ENCODE results near the gene SLC4A5. TPM values are rescaled to one million over a fixed set of nuclear protein-coding genes. Genes with fewer than 3 reads are reported as not detected.

The SLC4A5 gene
- total RNA-seq, 1 experiment from 2014 or later = 0.17 TPM

DNA sequence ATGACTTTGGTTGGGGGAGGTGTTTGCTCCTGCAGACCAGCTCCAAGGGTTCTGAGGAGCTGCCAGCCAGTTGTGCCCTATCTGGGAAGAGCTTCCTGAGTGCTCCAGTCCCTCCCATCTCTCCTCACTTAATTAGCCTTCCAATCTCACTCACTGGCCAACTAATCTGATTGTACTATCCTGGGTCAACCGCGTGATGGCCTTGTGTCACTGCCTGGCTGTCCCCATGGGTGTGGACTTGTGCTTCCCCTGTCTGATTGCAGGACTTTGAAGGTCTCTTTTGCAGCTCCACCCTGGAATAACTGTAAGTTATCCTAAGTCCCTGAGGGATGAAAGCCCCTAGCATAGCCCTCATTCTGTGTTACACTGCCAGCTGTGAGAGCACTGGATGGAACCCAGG, 65.0 kb downstream of the SLC4A5 start:
- no peak for DNase-seq (ENCODE audit: low read depth)

DNA sequence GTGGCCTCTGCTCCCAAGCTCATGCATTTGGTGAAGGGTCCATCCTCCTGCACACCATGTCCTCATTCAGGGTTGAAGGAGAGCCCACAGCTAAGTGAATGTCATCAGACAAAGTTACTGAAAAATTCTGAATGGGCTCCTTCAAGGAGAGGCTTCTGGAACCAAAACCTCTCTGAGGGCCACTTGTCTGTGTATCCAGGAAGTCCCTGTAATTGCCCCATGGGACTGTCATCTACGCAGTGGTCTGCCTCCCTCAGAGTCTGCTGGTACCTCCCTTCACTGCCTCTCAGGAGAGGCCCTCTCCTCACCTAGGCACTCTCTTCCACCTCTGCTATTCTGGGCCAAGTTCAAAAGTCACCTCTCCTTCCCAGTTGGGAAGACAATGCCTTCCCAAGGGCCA, 68.0 kb downstream of the SLC4A5 start:
- no peak for DNase-seq (ENCODE audit: low read depth)

DNA sequence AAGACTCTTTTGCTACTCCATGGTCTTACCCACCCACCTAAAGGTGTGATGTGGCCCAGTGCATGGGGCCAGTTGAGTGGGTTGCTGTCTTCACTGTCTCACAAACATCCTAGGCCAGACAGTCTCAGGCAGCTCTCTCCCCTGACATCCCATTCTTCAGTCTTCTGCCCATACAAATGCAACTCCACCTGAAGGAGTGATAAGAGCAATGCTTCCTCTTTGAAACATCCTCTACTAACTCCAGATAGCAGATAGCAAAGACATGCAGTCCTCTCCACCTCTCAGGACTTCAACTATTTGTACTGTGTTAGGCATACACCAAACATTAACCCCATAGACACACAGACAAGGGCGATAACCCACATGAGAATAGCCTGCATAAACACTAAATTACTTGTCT, 73.5 kb downstream of the SLC4A5 start:
- no peak for DNase-seq (ENCODE audit: low read depth)

DNA sequence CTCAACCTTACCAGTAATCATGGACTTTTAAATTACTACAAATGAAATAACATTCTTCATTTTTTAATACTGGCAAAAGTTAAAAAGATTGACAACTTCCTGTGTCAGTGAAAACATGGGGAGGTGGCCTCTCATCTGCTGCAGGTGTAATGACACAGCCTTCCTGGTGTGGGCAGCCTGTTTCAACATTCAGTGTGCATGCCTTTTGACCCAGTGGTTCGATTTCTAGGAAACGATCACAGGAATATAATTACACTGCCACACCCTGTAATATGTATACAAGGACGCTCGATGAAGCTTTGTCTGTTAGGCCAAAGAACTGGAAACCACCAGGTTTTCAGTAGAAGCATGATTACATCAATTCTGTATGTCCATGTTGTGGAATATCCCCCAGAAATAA, 76.1 kb downstream of the SLC4A5 start:
- peak; percentile 47 for DNase-seq (ENCODE audit: low read depth)

DNA sequence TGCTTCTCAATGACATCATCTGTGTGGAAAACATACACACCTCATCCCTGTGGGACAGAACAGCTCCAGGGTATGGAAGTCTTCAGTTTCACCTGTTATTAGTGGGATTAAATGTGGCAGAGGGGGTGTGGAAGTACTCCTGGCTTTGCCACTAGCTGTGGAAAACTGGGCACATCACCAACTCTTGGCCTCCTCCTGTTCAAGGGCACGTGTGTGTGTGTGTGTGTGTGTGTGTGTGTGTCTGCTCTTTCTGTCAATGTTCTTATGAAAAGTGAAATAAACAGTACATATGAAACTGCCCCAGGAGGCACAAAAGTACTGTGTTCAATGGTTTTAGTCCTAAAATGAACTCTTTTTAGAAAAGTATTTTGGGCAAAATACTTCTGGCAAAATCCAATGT, 78.9 kb downstream of the SLC4A5 start:
- DNase-seq (ENCODE audit: low read depth) = no peak

DNA sequence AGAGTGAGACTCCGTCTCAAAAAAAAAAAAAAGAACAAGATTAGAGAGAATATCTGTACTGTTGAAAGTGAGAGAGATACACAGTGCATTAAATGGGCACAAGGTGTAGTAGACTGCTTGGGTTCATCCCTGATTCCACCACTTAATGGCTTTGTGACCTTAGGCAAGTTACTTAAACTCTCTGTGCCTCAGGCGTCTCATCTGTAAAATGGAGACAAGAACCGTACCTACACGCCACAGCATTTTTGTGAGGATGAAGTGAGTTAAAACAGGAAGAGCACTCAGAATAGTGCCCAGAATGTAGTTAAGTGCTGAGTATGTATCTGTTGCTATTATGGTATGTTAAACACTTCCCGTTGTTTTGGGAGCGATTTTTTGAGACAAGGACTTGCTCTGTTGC, 80.5 kb downstream of the SLC4A5 start:
- no peak for DNase-seq (ENCODE audit: low read depth)

DNA sequence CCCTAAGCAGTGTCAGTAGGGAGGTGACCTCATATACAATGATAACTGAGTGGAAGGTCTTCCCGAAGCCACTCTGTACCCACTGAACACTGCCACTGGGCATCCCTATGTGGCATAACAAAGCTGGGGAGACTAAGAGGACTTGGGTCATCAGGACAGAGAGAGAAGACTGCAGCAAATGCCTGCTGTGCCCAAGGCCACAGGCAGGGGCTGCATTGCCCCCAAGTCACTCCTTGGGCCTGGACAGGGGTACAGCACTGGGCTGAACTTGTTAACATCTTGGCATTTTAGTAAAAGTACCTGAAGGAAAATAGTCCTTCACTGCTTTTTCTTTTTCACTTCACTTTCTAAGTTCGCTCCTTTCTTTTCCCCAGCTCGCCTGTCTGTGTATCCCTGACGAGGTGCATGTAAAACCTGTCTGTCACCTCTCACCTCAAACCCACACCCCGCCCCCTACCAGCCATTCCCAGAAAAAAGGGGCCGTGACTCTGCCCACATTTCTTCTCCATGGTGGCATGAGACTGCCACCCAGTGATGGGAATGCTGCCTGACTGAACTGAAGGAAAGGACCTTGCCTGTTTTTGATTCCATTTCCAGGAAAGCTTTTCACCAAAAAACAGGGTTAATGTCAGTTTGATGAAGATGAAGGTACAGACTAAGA, 81.9 kb downstream of the SLC4A5 start:
- DNase-seq (ENCODE audit: low read depth) = peak; percentile 42

DNA sequence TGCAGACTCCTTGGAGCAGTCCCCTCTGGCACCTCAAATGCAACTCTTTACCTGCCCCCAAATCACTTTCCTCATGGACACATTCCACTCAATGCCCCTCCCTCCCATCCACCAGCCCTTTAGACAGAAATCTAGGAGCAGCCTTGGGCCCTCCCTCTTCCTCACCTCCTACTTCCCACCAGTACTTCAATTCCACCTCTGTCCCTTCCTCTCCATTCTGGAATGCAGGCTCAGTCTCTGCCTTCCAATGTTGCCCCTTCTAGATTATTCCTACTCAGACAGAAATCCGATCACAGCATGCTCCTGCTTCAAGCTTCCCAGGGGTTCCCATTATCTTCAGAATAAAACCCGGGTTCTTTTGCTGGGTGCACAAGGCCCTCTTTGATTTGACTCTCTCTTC, 82.7 kb downstream of the SLC4A5 start:
- no peak for DNase-seq (ENCODE audit: low read depth)

DNA sequence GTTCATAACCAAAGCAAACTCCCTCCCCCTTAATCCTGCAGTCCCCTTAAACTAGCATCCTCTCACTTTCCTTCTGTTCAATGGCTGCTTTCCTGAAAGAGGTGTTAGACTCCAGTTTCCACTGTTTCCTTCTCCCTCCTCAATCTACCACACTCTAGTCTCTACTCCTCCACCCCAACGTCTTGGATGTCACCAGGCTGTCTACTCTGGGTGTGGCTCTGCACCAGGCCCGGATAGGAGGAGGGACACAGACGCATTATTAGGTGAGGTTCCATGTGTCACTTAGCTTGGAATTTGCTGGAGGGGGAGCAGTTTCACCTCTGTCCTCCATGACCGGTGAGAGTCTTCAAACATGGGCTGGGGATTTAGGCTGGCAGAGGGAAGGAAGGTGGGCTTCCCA, 83.5 kb downstream of the SLC4A5 start:
- no peak for DNase-seq (ENCODE audit: low read depth)

DNA sequence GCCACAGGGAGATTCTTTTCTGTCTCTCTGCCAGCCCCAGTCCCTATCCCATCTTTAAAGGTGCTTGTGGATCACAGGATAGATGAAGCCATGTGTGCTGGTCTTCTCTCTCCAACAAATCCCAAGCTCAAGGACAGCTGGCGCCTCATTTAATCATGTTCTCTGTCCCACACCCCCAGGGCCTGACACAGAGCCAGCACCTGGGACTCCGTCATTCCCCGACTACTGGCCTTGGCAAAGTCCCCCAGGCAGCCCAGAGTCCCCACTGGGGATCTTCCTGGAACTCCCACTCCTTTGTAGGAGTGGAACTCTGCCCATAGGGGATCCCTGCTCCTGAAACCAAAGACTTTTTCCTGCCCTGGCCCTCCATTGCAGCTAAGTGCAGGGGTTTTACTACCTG, 84.0 kb downstream of the SLC4A5 start:
- DNase-seq (ENCODE audit: low read depth) = no peak

DNA sequence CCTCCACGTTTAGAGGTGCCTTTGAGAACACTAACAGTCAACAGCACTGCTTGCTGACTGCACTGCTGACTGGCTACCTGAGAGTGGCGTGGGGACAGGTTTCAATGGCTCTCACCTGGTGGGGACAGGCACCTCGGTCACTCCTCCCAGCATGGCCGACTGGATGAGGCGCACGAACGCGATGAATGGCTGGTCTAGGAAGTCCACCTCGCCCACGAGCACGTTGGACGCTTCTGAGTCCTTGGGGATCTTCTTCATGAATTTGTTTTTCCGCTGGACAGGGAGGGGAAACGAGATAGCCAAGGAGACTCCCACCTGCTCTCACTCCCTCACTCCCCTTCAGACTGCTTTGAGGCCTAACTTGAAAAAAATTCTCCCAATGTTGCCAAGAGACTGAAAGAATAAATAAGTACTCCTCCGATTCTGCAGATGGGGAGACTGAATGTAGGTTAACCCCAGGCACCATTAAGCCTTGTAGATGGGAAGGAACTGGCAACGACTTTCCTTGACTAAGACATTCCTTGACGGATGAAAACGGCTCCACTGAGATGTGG, 87.5 kb downstream of the SLC4A5 start:
- DNase-seq (ENCODE audit: low read depth) = no peak

DNA sequence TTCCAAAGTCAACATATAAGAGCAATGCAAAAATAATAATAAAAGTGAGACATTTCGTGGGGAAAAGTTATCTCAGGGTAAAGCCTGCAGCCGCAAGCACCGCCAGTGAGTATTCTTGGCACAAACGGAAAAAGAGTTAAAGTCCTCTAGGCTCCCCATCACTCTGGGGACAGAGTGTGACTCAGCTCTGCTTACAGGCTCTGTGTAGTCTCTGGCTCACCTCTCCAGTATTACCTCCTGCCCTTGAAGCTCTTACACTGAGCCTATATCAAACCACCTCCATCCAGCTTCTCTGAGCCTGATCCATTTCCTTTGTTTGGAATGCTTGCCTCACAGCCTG, 89.3 kb downstream of the SLC4A5 start:
- no peak for DNase-seq (ENCODE audit: low read depth)

DNA sequence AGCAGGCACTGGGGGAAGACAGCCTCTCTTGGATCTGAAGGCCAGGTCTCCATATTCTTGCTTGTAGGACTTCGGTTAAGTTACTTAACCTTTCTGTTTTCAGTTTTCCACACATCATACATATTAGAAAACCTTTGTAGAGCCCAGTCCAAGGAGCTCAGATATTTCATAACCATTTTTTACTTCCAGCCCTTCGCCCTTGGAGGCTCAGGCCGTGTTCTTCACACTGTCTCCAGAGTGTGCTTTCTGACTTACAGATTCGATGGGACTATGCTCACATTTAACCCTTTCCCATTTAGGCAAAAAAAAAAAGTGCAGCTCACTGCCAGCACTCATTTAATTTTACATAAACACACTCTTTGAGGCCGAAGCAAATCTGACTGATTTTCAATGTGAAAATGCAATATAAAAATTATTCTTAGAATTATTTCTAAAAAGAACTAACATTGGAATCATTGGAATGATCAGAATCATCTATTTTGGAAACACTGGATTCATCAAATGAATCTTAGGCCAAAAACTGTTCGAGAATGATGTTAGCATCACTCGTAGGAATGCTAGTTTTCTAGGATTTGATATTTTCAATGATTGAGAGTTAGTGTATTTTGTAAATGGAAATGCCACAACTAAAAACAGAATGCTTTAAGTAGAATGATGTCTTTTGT, 89.8 kb downstream of the SLC4A5 start:
- DNase-seq (ENCODE audit: low read depth) = no peak

DNA sequence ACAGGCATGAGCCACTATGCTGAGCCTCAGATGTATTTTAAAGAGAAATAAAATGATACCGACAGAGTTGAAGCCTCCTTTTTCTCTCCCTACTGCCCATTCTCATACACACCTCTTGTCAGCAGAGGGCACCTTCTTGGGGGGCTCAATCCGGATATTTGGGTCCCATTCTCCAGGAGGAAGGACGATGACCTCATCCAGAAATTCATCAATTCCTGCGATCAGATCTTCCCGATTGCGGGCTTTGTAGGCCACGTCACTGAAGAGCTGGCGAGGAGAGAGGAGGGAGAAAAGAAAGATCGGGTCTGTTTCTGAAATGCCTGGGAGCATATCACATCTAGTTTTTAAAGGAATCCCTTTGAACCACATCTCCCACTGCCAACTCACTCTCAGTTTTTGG, 90.4 kb downstream of the SLC4A5 start:
- no peak for DNase-seq (ENCODE audit: low read depth)

DNA sequence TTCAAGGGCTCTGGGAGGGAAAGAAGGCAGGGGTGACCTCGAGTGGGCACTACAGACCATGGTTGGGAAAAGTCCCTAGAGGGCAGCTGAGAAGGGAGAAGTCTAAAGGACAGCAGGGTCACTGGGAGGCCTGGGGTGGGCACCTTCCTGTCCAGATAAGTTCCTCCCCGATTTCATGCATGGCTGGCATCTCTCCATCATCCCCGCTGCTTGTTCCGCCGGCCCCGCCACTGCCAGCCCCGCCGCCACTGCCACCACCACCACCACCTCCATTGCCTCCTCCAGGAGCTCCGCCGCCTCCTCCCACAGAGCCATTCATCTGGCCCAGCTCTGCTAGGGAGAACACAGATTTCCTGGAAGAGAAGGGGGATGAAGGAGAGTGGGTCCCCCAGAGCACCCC, 91.2 kb downstream of the SLC4A5 start:
- DNase-seq (ENCODE audit: low read depth) = no peak

DNA sequence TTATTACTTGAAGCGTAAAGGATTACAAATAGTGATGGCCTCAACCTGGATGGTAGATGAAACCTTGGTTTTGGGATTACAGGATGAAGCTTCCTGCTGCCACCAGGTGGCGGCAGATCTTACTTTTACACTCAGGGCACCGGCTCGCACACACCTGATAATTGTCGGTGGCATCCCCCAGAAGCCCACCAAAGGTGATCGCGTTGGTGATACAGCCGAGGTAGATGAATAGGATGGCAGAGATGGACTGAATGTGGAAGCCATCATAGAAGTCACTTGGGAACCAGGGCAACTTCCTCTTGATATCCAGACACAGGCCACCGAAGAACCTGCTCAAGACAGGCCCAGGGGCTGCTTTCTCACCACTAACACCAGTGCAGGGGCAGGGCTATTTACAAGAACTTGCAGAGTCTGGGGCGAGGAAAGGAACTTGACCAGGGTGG, 93.0 kb downstream of the SLC4A5 start:
- peak; percentile 35 for DNase-seq (ENCODE audit: low read depth)

DNA sequence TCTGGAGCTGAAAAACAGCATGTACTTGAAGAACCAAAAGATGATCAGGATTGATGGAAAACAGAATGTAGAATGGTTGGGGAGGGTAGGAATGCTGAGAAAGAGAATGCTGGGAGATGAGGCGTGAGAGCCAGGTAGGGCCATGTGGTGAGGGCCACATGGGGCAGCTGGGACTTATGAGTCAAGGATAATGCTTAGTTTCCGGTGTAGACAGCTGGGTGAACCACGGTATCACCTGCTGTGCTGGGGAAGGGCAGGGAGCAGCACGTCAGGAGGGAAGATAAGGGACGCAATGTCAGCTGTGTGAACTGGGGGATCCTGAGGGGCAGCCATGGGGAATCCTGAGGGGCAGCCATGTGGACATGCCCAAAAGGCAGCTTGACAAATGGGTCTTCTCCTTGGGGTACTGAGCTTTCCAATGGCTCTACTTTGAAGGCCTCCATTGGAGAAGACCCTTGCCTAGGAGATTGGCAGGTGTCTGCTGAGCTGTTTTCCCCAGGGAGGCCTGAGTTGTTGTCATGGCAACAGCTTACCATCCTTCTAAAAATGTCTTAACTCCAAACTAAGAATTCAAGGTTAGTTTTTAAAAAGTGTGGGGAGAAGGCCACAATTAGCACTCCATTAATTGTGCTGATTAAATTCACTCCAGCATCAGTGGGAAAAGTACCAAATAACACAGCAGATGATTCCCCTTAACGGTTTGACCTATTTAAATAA, 93.7 kb downstream of the SLC4A5 start:
- DNase-seq (ENCODE audit: low read depth) = no peak

DNA sequence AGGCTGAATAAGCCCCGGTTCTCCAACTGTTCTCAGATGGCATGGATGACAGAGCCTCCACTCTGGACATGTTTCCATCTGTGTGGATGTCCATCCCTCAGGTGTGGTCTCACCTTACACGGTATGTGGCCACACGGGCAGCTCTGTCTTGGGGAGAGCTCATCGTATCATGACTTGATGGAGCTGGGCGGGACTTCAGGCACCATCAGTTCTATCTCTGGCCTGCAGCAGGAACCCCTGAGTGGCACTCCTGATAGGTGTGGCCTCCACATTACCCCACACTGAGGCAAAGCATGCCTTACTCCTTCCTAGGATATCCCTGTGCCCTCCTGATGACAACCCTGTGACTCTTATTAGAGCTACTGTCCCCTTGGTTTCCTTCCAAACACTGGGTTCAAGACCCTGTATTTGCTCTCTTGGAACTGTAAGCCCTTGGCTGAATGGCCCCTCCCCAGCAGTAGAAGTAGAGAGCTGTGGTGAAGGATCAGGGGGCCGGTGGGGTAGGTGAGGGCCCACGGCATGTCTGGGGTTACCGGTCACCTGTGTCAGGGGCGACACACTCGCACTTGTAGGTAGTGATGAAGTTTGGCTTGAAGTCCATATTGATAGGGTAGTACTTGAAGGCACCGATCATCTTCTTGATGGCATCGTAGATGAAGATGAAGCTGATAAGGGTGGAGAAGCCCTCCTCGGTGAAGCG, 96.6 kb downstream of the SLC4A5 start:
- DNase-seq (ENCODE audit: low read depth) = no peak

DNA sequence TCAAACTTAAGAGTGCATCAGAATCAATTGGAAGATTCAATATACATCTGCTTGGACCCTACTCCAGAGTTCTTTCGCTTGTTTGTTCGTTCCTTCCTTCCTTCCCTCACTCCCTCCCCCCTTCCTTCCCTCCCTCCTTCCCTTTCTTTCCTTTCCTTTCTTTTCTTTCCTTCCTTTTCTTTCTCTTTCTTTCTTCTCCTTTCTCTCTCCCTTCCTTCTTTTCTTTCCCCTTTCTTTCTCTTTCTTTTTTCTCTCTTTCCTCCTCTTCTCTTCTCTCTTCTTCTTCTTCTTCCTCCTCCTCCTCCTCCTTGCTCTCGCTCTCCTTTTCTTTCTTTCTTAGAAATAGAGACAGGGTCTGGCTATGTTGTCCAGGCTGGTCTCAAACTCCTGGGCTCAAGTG, 98.9 kb downstream of the SLC4A5 start:
- no peak for DNase-seq (ENCODE audit: low read depth)

DNA sequence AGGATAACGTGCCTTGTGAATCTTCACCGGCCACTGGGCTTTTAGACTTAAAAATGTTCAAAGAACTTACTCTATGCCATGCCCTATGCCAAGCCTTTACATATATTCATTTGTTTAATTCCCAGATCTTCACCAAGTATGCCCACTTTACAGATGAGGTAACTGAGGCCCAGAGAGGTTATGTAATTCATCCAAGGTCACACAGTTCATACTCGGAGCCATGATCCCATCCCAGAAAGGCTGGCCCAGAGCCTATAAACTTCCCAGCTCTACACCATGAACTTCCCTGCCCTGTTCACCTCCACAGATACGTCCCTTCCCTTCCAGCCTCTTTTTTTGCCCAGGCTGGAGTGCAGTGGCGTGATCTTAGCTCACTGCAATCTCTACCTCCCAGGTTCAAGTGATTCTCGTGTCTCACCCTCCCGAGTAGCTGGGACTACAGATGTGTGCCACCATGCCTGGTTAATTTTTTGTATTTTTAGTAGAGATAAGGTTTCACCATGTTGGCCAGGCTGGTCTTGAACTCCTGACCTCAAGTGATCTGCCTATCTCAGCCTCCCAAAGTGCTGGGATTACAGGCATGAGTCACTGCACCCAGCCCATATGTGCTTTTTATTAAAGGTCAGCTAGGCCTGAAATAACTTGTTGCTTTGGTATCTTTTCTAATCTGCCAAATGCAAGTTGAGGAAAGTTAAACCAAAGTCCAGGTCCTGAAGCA, 100.7 kb downstream of the SLC4A5 start:
- no peak for DNase-seq (ENCODE audit: low read depth)

DNA sequence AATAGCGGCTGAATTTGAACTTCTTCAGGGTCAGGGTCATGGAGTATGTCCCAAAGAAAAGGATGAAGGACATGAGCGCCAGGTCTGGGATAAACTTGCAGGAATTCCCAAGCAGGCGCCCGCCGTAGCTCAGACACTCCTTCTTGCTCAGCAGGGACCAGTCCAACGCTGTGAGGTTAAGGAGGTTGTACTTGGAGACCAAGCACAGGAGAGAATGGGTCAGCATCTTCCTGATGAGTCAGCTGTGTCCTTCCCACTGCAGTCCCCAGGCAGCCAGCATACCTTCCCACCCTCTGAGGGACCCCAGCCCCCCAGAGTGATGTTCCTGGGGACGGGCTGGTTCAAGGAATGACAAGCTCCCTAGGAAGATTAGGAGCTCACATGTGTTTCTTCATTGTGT, 103.9 kb downstream of the SLC4A5 start:
- DNase-seq (ENCODE audit: low read depth) = no peak

DNA sequence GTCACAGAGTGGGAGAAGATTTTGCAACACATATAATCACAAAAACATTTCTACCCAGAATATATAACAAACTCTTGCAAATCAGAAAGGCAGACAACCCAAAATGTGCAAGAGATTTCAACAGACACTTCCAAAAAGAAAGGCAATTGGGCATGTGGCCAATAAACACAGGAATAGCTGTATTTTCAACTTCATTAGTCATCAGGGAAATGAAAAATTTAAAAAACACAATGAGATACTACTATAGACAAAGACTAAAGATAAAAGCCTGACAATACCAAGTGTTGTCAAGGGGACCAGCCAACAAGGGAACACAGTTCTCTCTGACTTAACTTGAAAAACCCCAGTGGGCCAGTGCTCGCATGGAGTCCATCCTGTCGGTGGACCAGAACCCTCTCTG, 104.3 kb downstream of the SLC4A5 start:
- peak; percentile 11 for DNase-seq (ENCODE audit: low read depth)

Data from Daoy (cell line).